ENCODE results near the gene IFT81. TPM values are rescaled to one million over a fixed set of nuclear protein-coding genes. Genes with fewer than 3 reads are reported as not detected.

The IFT81 gene
- total and polyA plus RNA-seq, 2 of the 13 experiments (the other 11 are each of a cell fraction or from before 2014, with no cell fraction given), result 4.2 to 13.0 TPM

- TF ChIP-seq ZMYM4 (CRISPR knock-in tag; IDR thresholded peaks at IDR 0.05), result peak; percentile 63; the same call in 1 of the 2 replicates
- TF ChIP-seq KDM6A (CRISPR knock-in tag; IDR thresholded peaks at IDR 0.05; ENCODE audit: low read depth), result no peak
- TF ChIP-seq REPIN1 (CRISPR knock-in tag; IDR thresholded peaks at IDR 0.05; ENCODE audit: borderline replicate concordance, low read depth), result peak; percentile 39; the same call in 1 of the 2 replicates
- no peak for TF ChIP-seq ZNF703 (CRISPR knock-in tag; IDR thresholded peaks at IDR 0.05; ENCODE audit: borderline replicate concordance)
- TF ChIP-seq ELF3 (CRISPR knock-in tag; IDR thresholded peaks at IDR 0.05), result peak; percentile 77
- peak; percentile 69 for TF ChIP-seq RFX1 (IDR thresholded peaks at IDR 0.05)
- peak; percentile 58 for TF ChIP-seq JUN (CRISPR knock-in tag; IDR thresholded peaks at IDR 0.05)
- peak; percentile 70; the same call in 1 of the 2 replicates for TF ChIP-seq CCDC6 (CRISPR knock-in tag; IDR thresholded peaks at IDR 0.05)
- TF ChIP-seq ZBTB21 (CRISPR knock-in tag; IDR thresholded peaks at IDR 0.05), result no peak
- TF ChIP-seq ZNF280B (CRISPR knock-in tag; IDR thresholded peaks at IDR 0.05; ENCODE audit: borderline replicate concordance), result no peak
- peak; percentile 19; the same call in 1 of the 2 replicates for TF ChIP-seq THAP11 (CRISPR knock-in tag; IDR thresholded peaks at IDR 0.05)
- no peak for TF ChIP-seq XBP1 (CRISPR knock-in tag; IDR thresholded peaks at IDR 0.05)
- TF ChIP-seq ZSCAN29 (CRISPR knock-in tag; conservative IDR thresholded peaks at IDR 0.05), result 0 out of 2 replicates have a peak, but pooled peaks have one; percentile 31
- no peak for TF ChIP-seq GABPB1 (CRISPR knock-in tag; IDR thresholded peaks at IDR 0.05)
- 0 out of 2 replicates have a peak, but pooled peaks have one; percentile 12 for TF ChIP-seq PATZ1 (CRISPR knock-in tag; IDR thresholded peaks at IDR 0.05)
- TF ChIP-seq MED1 (CRISPR knock-in tag; IDR thresholded peaks at IDR 0.05), result peak; percentile 54; the same call in 1 of the 2 replicates
- peak; percentile 28; the same call in 1 of the 2 replicates for TF ChIP-seq HMGXB3 (CRISPR knock-in tag; IDR thresholded peaks at IDR 0.05; ENCODE audit: borderline replicate concordance)
- peak; percentile 52; the same call in 1 of the 2 replicates for TF ChIP-seq ARID3A (IDR thresholded peaks at IDR 0.05; ENCODE audit: low read depth, low read length)
Observed at GRCh38 chr12:110199339-110200123, 75.4 kb downstream of the IFT81 start (continued).

All from HepG2 (cell line).